ENCODE measurements around the gene INAFM2.

- TF ChIP-seq POLR2A (IDR thresholded peaks at IDR 0.05; ENCODE audit: low read length) (no peak), GATA1 (IDR thresholded peaks at IDR 0.05; ENCODE audit: low read depth, low read length) (no peak)
Observed at GRCh38 chr15:40333922-40334492, 10.5 kb downstream of the INAFM2 start.
